ENCODE data around the gene SIRPB1. TPM values are rescaled to one million over a fixed set of nuclear protein-coding genes. Genes with fewer than 3 reads are reported as not detected.

The SIRPB1 gene
- total RNA-seq, 1 donor from 2014 or later = 1.6 TPM

DNA sequence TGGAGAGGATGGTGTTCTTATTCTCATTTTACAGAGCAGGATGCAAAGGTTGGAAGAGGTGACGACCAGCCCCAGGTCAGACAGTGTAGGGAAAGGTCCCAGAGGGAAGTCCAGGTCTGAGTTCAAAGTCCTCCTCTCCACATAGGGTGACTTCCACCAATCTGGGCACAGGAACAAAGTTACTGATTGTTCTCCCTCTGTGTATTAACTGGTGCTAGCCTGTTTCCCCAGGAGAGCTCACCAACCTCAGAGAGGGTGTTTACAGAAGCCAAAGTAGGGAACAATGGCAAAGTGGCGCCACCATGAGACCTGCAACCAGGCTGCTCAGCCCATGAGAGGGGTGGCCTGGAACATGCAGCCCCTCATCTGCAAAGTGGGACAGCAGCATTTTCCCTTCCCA is 16.8 kb upstream of the SIRPB1 start:
- H3K27ac Mint-ChIP-seq (ENCODE audit: unreplicated experiment) = no peak overlapping the region
- no peaks in the 10 kb centered on the region for H3K27me3 Mint-ChIP-seq (ENCODE audit: low read depth)
- H3K9me3 Mint-ChIP-seq (ENCODE audit: low read depth) = peaks cover 12% of the 10 kb centered on the region
- H3K36me3 Mint-ChIP-seq (ENCODE audit: low read depth) = no peaks in the 10 kb centered on the region
- TF ChIP-seq, protein P1, sequence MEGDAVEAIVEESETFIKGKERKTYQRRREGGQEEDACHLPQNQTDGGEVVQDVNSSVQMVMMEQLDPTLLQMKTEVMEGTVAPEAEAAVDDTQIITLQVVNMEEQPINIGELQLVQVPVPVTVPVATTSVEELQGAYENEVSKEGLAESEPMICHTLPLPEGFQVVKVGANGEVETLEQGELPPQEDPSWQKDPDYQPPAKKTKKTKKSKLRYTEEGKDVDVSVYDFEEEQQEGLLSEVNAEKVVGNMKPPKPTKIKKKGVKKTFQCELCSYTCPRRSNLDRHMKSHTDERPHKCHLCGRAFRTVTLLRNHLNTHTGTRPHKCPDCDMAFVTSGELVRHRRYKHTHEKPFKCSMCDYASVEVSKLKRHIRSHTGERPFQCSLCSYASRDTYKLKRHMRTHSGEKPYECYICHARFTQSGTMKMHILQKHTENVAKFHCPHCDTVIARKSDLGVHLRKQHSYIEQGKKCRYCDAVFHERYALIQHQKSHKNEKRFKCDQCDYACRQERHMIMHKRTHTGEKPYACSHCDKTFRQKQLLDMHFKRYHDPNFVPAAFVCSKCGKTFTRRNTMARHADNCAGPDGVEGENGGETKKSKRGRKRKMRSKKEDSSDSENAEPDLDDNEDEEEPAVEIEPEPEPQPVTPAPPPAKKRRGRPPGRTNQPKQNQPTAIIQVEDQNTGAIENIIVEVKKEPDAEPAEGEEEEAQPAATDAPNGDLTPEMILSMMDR (IDR thresholded peaks at IDR 0.05) = no peak
- DNase-seq (ENCODE audit: low spot score) = no peak
- no peak overlapping the region for H3K4me3 Mint-ChIP-seq (ENCODE audit: unreplicated experiment)
- no peaks in the 10 kb centered on the region for H3K4me1 Mint-ChIP-seq (ENCODE audit: low read depth)

DNA sequence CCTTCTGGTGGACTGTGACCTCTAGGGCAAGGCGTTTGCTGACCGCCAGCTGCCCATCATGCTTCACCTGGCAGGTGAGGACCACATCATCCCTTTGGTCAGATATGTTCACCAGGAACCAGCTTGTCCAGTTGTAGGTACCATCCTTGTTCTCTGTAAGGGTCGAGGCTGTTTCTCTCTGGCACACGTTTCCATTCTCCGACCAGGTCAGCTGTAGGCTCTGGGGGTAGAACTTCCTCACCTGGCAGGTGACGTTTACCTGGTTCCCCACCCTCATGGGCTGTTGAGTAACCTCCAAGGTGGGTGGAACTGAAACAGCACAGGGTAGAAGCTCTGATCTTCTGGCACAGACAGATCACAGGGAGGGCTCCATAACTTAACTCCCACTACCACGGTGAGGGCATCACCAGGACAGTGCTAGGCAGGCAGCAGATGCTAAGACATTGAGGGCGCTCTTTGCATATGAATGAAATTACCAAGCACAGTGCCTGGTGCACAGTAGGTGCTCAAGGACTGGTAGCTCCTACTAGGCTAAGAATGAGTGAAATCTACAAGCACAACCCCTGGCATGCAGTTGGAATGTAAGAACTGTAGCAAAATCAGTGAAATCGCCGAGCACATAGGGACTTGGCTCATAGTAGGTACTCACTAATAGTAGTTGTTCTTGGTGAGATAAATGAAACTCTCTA is 15.6 kb upstream of the SIRPB1 start:
- Mint-ChIP-seq H3K4me3 (ENCODE audit: unreplicated experiment) (no peak overlapping the region), H3K36me3 (ENCODE audit: low read depth) (no peaks in the 10 kb centered on the region), H3K27me3 (ENCODE audit: low read depth) (no peaks in the 10 kb centered on the region), H3K9me3 (ENCODE audit: low read depth) (peaks cover 12% of the 10 kb centered on the region), H3K4me1 (ENCODE audit: low read depth) (no peaks in the 10 kb centered on the region), H3K27ac (ENCODE audit: unreplicated experiment) (no peak overlapping the region)
- TF ChIP-seq, protein P1 (IDR thresholded peaks at IDR 0.05) = no peak
- DNase-seq (ENCODE audit: low spot score) = no peak

DNA sequence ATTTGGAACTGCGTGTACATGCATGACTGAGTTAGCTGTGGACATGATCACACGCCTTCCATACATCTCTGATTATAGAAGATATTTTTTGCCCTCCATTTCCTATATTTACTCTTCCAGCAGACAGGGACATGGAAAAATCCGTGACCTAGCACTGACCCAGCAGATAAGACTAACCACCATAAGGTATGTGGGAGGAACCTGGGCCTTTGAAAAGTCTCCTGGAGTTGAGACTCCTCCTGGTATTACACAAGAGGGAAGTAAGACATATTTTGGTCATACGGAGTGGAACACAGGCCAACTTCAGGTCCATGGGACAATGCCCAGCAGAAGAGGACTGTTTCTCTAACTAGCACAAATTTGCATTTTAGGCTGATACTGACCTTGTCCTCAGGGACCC is 13.7 kb upstream of the SIRPB1 start:
- DNase-seq (ENCODE audit: low spot score) = no peak
- no peak overlapping the region for H3K4me3 Mint-ChIP-seq (ENCODE audit: unreplicated experiment)
- no peak overlapping the region for H3K27ac Mint-ChIP-seq (ENCODE audit: unreplicated experiment)
- no peaks in the 10 kb centered on the region for H3K36me3 Mint-ChIP-seq (ENCODE audit: low read depth)
- peaks cover 4% of the 10 kb centered on the region for H3K27me3 Mint-ChIP-seq (ENCODE audit: low read depth)
- H3K4me1 Mint-ChIP-seq (ENCODE audit: low read depth) = no peaks in the 10 kb centered on the region
- no peaks in the 10 kb centered on the region for H3K9me3 Mint-ChIP-seq (ENCODE audit: low read depth)
- TF ChIP-seq, protein P1 (IDR thresholded peaks at IDR 0.05) = no peak

DNA sequence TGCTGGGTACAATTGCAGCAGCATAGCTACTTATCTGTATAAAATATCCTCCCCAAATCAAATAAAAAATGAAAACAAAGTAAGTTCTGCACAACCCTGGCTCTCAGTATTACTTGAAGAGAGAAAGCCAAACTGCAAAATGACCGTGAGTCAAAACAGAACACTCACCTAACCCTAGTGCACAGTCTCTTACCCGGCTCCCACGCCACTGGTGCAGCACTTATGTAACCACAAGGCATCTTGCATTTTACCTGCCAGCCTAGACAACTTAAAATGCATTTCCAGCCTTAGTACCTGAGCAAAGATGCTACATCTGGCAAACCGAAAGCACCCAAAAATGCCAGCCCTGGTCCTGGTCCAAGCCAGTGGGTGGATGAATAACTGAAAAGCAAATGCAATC is 12.4 kb upstream of the SIRPB1 start:
- Mint-ChIP-seq H3K36me3 (ENCODE audit: low read depth) (no peaks in the 10 kb centered on the region), H3K27ac (ENCODE audit: unreplicated experiment) (no peak overlapping the region), H3K4me1 (ENCODE audit: low read depth) (no peaks in the 10 kb centered on the region), H3K27me3 (ENCODE audit: low read depth) (peaks cover 8% of the 10 kb centered on the region), H3K9me3 (ENCODE audit: low read depth) (no peaks in the 10 kb centered on the region), H3K4me3 (ENCODE audit: unreplicated experiment) (no peak overlapping the region)
- TF ChIP-seq, protein P1 (IDR thresholded peaks at IDR 0.05) = no peak
- DNase-seq (ENCODE audit: low spot score) = no peak

DNA sequence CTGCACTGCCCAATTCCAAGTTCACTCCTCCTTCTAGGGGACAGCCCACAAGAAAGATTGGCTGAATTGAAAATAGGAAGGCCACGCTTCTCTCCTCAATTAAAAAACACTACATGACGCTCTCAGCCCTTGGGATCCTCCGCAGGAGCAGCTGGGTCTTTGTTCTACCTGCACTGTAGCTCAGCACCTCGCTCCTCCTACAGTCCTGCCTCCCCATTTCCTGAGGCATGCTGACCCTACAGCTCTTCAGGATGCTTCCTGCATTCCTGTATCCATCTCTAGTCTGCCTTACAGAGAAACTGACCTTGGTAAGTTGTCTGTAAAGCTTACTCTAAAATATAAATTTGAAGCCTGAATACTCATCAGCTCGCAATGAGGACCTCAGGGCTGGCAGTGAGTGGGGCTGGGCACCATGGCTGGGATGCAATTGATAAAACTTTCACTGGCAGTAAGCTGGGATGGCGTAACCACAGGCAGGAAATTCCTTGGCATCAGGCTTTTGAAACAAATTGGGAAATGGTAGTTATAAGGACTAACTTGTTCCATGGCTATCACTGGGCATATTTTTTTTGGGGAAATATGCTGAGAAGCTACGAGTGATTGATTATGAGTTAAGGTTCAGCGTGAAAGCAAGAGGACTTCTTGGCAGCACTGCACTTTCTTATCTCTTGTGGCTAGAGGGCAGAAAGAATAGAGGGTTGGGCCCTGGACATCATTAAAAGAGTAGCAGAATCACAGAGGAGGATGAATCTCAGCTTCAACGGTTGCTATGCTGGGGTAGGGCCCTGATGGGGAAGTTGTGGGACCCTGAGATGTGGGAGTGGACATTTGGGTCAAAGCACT is 11.7 kb upstream of the SIRPB1 start:
- Mint-ChIP-seq H3K27me3 (ENCODE audit: low read depth) (peaks cover 9% of the 10 kb centered on the region), H3K36me3 (ENCODE audit: low read depth) (no peaks in the 10 kb centered on the region), H3K9me3 (ENCODE audit: low read depth) (no peaks in the 10 kb centered on the region), H3K27ac (ENCODE audit: unreplicated experiment) (no peak overlapping the region), H3K4me3 (ENCODE audit: unreplicated experiment) (no peak overlapping the region), H3K4me1 (ENCODE audit: low read depth) (no peaks in the 10 kb centered on the region)
- no peak for DNase-seq (ENCODE audit: low spot score)
- TF ChIP-seq, protein P1 (IDR thresholded peaks at IDR 0.05) = no peak

All from chondrocyte (in vitro differentiated cells).